M059J (cell line): ENCODE measurements around the gene SFI1. TPM values are rescaled to one million over a fixed set of nuclear protein-coding genes. Genes with fewer than 3 reads are reported as not detected.
"Not testable (repeated sequence)": the region's sequence is repeated elsewhere in the genome, so short reads cannot be mapped to it uniquely, and the experiment has no call there.

Experiments used
- DNase-seq: peaks from one replicate; pipeline ENCODE4 v3.0.0-alpha.2; 2012; ENCODE audit warnings: low read depth
- total RNA-seq: library from RNA; depleted of rRNA; stranded (reverse); fragments of >200 nt; shearing (Covaris generic); gene quantifications from 2 replicates; pipeline ENCODE4 v1.2.3, GENCODE V29; 2014

The SFI1 gene
- total RNA-seq, 1 experiment from 2014 or later, result 5.0 TPM

DNA sequence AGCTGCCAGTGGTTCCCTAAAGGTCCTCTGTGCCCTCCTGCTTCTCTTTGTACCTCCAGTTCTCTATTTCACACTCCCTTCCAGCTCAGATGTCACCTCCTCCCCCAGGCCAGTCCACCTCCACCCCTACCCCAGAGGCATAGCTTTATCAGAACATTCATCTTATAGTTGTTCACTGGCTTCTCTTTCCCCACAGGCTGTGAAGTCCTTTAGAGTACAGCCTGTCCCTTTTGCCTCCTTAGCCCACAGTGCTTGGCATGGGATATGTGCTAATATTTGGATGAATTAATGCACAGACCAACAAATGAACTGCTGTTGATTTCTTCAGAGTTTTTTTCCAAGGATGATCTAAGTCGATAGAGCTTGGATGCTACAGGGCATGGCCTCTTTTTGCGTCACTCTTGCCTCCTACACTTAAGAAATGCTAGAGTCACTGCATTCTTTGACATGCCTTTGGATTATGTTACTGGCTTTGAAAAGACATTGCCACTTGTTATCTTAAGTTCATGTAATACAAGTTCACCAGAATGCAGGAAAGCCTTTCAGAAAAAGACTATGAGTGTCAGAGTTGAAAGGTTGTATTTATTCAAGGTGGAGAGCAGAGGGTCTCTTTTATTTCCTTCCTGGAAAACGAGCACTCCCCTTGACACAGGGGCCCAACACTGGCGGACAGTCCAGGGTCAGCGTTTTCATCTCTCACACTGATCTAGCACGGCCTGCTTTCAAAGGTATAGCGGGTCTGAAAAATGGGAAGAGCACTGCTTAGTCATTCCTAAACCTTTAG lies 90.0 kb downstream of the SFI1 start:
- no peak for DNase-seq

DNA sequence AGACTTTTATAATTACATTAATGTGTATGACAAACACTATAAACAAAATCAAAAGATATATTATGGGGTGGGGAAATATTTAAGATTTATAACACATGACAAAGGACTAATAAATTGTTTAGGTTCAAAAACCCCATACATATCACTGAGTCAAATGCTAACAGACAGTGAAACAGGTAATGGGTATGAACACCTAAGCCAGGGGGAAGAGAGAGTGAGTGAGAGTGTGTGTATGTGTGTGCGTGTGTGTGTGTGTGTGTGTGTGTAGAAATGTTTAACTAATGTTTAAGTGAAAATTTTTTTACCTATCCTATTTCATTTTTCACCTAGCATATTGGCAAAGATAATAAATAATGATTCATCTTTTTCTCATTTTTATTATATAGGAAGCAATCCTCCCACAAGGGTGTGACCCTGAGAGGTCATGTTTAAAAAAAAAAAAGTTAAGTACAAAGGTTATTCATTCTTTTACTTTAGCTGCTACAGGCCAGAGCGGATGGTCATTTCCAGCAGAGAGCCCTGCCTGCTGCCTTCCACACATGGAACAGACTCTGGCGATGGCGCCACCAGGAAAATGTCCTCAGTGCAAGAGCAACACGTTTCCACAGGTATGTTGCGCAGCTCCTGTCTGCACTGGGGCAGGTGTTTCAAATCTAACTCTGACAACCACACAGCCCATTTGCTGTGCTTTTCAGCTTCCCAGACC lies 92.8 kb downstream of the SFI1 start:
- no peak for DNase-seq

DNA sequence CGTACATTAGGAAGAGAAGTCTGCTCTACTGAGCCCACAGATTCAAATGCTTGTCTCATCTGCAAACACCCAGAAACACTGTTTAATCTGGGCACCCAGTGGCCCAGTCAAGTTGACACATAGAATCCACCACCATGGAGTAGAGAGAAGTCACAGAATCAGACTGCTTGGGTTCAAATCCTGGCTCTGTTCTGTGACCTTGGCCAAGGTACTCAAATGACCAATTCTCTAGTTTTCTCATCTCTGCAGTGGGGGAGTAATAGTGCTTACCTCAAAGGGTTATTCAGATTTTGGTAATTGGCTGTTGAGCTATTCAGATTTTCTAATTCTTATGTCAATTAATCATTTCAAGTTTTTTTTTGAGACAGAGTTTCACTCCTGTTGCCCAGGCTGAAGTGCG lies 93.8 kb downstream of the SFI1 start:
- DNase-seq, result not testable (repeated sequence)

DNA sequence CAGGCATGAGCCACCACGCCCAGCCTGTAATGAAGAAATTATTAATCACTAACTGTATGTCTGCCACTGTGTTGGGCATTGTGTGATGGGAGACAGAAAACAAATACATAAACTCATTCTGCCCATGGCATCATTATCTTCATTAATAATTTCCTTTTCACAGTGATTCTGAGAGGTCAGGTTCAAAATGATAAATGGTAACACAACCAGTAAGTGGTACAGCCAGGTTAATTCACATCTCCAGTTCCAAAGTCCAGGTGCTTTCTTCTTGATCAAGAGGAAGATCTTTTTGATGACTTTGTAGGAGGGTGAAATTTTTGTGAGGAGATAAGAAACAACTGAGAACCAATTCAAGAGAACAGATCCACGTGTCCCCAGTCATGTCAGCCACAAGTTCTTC lies 98.9 kb downstream of the SFI1 start:
- DNase-seq, result no peak

DNA sequence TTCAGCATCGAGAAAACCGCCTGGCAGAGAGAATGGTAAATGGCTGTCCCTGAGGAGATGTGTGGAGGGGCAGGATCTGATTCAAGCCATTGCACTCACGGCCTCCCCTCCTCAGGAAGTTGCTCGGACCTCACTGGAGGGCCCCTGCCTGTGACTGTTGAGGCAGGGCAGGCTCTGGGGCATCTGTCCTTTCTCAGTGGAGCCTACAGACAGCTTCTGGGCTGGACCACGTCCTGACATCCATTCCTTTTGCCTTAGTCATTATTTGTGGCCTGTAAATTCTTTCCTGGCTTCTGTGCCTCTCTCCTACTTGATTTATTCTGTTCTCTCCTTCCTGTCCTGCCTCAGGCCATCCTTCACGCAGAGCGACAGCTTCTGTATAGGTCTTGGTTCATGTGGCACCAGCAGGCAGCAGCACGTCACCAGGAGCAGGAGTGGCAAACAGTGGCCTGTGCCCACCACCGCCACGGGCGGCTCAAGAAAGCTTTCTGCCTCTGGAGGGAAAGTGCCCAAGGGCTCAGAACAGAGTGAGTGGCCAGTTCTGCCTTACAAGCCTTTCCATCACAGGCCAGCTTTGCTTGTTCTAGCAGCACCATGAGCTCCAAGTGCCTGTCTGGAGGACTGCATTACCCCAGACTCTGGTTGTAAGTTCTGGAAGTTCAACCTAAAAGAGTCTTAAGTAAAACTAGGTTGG lies 106.1 kb downstream of the SFI1 start:
- peak; percentile 97 for DNase-seq

DNA sequence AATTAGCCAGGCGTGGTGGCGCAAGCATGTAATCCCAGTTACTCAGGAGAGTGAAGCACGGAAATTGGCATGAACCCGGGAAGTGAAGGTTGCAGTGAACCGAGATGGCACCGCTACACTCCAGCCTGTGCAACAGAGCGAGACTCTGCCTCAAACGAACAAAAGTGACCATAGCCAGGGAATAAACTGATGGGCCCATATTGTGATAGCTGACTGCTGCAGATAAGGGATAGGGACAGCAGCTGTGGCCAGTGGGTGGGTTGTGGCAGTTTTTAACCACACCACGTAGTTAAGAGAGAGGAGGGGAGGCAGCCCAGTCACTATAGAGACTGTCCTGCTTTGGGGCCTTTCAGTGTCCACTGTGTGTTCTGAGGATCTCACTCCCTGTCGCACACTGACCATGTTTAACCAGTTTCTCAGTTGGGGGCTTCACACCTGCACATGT lies 106.8 kb downstream of the SFI1 start:
- DNase-seq, result no peak

DNA sequence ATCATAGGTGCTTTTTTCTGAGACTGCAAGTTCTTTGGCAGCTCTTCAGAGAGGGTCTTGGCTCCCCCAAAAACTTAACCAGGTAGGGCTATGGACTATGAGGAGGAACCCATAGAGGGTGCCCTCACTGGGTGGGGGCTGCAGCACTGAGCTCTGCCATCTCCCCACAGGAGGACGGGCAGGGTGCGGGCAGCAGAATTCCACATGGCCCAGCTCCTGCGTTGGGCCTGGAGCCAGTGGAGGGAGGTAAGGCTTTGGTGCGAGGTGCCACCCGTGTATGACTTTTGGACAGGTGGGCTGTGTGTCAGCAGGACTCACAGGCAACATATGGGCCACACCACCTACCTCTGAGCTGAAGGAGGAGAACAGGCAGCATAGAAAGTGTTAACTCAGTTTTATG lies 107.2 kb downstream of the SFI1 start:
- DNase-seq, result no peak

DNA sequence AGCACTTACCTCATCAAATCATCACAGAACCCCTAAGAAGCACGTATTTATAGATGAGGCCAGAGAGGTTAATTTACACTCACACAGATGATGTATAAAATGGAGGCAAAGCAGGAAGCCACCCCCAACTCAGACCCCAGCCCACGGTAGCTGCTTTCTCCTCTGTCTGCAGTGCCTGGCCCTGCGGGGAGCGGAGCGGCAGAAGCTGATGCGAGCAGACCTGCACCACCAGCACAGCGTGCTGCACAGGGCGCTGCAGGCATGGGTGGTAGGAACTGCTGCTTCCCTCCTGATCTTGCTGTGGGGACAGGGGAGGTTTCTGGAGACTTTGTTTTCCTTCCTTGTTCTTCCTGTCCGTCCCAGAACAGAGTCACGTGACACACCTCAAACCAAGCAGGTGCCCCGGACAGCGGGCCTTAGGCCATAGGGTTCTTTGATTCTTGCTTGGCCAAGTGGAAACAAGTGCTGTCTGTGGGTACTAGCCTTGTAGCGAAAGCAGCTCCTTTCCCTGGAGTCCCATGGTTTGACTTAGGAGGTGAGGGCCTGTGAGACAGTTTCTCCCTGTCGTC lies 107.9 kb downstream of the SFI1 start:
- no peak for DNase-seq

DNA sequence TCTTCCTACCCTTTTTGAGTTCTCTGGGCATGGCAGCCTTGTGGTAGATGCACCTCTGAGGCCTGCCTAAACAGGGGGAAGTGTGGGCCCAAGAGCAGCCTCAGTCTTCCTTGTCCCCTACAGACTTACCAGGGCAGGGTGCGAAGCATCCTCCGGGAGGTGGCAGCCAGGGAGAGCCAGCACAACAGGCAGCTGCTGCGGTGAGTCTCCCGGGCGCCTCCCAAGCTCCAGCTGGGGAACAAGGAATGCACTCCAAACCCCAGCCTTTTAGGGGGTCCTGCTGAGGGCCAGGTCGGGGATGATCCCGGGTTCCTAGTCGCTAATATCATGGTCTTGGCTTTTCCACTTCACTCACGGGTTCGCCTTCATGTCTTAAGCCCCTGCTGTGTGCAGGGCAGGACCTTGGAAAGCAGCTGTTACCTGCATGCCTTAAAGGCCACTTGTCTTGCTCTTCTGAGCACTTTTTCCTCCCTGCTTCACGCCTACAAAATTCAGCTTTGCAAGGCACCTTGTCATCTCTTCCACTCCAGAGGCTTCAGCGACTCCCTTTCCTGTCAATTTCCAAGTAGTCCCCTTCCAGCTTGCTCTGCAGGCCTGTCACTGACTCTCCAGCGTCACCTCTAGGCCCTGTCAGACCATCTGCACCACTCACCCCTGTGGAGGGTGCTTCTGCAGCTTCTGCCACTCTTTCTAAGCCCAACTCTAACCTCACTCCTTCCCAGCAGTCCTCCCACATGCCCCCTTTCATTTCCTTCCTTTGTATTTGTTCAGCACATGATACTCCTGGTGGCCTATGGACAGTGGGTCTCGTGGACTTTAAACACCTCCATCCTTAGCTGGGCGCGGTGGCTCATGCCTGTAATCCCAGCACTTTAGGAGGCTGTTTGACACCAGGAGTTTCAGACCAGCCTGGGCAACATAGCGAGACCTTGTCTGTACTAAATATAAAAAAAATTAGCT lies 108.7 kb downstream of the SFI1 start:
- no peak for DNase-seq

DNA sequence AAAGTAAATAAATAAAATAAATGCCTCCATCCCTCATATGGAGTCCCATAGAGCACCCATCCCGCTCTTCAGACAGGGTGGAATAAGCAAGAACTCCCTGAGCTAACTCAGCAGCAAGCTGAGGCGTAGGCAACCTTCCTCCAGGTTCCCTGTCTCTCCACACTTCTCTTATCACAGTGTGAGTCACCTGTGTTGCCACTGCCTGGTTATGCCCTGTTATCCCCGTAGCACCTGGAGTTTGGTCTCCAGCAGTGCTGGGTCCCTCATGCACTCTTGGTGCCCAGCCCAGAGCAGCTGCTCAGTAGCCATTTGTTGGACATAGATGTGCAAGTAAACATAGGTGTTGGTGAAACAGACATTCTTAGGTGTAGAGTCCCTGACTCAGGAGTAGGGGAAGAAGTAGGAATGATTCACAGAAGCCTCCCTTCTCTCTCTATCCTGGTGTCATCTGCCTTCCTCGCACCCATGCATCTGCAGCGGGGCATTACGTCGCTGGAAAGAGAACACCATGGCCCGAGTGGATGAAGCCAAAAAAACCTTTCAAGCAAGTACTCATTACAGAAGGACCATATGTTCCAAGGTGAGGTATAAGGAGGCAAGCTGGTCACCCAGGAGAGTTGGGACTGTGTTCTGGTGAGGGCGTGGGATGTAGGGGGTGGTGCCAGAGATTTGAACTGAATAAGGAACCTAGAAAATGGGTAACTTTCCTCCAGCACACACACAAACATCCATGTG lies 109.7 kb downstream of the SFI1 start:
- DNase-seq, result no peak

DNA sequence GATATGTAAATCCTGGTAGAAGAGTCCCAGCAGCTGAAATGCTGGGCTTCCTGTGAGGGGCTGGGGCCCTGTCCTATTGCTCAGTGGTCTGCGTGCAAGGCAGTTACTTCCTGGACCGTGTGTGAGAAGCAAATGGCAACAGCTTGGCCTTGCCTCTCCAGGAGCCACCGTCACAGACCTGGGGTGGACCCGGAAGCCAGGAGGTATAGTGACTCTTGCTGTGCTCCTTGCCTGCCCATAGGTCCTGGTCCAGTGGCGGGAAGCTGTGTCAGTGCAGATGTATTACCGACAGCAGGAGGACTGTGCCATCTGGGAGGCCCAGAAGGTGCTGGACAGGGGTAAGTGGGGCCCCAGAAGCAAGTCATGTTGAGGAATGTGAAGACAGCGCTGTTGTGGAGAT lies 111.4 kb downstream of the SFI1 start:
- DNase-seq, result no peak

DNA sequence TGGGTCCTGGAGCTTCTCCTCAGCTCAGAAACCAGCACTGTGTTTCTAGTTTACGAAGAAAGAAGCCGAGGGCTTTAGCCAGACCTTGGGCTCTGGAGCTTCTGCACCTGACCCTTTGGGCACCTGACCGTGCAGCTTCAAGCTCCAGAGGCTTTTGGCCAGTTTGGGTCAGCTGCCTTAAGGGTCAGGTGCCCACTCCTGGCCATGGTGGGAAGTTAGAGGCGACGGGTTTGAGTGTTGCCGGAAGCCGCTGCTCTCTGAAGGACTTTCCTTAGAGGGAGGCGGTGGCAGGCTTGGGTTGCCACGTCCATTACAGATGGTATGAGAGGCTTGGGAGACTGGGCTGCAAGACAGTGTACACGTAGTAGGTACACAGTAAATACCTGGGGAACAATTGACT lies 113.4 kb downstream of the SFI1 start:
- no peak for DNase-seq

DNA sequence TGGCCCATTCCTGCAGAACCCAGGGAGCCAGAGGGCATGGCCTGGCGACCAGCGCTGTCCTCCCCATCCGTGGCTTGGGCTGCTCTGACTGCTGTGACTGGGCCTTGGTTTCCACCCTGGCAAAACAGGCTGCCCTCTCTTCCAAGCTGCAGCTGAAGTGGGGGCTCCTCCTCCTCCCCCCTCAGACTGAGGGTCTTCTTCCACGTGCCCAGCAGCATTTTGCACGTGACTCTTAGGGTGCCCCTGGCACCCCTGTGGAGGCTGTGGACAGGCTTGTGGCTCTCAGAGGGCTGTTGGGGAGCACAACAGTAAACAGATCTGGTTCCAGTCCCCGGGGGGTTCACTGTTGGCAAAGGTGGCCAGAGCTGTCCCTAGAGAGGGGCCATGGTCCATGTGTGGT lies 114.3 kb downstream of the SFI1 start:
- DNase-seq, result no peak

DNA sequence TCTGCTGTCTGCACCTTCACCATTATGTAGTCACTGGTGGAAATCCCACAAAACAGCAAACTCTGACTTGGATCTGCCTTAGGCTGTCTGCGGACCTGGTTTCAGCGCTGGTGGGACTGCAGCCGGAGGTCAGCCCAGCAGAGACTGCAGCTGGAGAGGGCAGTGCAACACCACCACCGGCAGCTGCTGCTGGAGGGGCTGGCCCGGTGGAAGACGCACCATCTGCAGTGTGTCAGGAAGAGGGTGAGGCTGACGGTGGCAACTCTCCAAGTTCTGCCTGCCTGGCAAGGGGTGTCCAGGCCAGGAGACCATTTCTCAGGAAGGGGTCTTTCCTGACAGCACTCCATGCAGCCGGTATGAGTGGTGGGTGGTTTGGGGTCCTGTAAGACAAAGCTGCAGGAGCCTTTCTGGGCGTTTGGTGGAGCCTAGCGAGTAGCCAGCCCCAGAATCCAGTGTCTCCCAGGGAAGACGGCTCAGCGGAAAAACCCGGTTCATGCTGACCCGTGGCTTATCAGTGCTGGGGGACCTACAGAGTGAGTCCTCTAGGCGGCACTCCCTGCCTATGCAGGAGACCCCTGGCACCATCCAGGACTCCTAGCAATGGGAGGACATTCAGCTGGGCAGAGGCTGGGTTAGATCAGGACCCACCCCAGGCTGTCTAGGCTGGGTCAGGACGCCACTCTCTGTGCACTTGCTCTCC lies 114.9 kb downstream of the SFI1 start:
- DNase-seq, result no peak

DNA sequence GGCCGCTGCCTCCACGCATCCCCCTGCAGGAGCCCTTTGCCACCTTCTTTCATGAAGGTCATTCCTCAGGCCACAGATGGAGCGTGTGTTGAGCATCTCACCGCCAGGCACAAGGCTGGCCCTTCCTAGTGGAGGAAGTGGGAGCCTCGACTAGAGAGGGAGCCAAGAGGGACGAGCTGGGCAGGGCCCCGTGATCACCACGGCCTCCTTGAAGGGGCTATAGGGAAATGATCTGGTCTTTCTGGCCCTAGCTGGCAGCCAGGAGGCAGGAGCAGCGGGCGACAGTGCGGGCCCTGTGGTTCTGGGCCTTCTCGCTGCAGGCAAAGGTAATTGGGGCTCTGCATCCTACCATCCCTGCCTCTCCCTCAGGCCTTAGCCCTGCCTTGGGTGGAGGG lies 116.6 kb downstream of the SFI1 start:
- DNase-seq, result no peak

DNA sequence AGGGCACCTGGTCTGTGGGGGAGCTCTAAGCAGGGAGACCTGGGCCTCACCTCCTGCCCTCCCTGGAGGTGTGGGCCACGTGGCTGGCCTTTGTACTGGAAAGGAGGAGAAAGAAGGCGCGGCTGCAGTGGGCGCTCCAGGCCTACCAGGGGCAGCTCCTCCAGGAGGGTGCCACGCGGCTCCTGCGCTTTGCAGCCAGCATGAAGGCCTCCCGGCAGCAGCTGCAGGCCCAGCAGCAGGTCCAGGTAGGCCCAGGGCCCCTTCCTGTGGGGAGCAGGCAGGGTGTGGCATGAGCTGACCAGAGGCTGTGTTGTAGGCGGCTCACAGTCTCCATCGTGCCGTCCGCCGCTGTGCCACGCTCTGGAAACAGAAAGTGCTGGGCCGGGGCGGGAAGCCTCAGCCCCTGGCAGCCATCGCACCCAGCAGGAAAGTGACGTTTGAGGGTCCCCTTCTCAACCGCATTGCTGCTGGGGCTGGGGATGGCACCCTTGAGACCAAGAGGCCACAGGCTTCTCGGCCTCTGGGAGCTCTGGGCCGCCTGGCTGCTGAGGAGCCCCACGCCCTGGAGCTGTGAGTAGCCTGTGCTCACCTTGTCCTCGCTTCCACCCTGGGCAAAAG lies 117.1 kb downstream of the SFI1 start:
- no peak for DNase-seq

DNA sequence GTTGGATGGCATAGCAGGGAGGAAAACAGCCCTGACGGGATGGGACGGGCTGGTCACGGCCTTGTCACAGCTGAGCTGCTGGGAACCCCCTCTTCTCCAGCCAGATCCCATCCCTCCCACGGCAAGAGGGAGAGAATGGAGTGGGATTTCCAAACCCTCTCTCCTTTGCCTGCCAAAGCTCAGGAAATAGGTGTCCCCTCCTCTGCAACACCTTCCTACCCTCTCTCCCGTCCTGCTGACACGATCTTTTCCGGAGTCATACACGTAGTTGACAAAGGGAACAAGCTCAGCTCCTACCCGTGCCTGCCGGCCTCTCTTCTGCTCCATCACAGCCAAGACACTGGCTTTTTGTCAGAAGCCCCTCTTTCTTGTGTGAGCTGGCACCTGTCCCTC lies 117.6 kb downstream of the SFI1 start:
- DNase-seq, result no peak

DNA sequence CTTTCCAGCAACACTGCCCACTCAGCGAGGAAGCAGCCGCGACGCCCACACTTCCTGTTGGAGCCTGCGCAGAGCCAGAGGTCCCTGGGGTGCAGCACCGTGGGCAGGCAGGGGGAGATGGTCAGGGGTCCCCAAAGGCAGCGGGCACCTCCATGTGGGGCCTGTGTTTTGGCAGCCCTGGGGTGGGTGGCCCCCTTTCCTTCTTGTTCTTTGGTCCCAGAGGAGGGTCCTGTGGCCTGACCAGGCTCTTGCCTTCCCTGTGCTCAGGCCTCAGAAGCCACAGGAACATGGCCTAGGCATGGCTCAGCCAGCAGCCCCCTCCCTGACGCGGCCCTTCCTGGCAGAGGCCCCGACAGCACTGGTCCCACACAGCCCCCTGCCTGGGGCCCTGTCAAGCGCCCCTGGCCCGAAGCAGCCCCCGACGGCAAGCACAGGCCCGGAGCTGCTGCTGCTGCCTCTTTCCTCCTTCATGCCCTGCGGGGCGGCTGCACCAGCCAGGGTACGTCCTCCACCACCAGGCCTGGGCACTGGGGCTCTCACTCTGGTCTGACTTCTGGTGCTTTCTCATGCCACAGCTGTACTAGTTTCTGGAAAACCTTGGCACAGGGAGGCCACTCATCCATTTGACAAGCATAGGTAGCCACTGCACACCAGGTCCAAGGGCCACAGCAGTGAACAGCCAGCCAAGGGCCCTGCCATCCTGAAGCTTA lies 118.6 kb downstream of the SFI1 start:
- no peak for DNase-seq

DNA sequence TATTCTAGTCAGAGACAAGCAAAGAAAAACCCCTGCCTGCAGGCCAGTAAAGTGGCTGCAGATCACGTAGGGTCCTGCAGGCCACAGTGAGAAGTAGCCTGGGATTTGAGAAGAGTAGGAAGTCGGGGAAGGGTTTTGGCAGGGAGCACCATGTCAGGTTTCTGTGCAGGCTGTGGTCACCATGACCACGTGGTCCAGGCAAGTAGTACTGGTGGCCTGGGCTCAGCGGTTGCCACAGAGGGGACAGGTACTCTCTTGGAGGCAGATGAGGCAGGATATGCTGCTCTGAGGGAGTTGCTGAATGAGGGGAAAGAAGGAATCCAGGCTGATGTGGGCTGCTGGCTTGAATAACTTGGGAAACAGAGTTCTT lies 119.1 kb downstream of the SFI1 start:
- no peak for DNase-seq
